IMR-90 (cell line): ENCODE data around the gene KLHDC1.

ENCODE experiments used
- BHLHE40 ChIP-seq: fragments of 150-350 bp; IDR thresholded peaks from 2 replicates; pipeline ENCODE4 v1.6.1; 2016; ENCODE audit warnings: mild to moderate bottlenecking, low read depth, low read length
- CTCF ChIP-seq: conservative IDR thresholded peaks from 2 replicates; pipeline ENCODE4 v1.5.1; 2012; ENCODE audit warnings: mild to moderate bottlenecking, low read depth, low read length, improper control_type of control experiment
- POLR2A ChIP-seq: IDR thresholded peaks from 2 replicates; pipeline ENCODE4 v1.6.1; 2012; ENCODE audit warnings: mild to moderate bottlenecking, low read depth, low read length
- RAD21 ChIP-seq: IDR thresholded peaks from 2 replicates; pipeline ENCODE4 v1.6.1; 2012; ENCODE audit warnings: low read length, improper control_type of control experiment
- RFX5 ChIP-seq: IDR thresholded peaks from 2 replicates; pipeline ENCODE4 v1.8.0; 2012; ENCODE audit warnings: low read depth, mild to moderate bottlenecking, low read length, moderate library complexity

- no peak for TF ChIP-seq POLR2A
- no peak for TF ChIP-seq CTCF
- no peak for TF ChIP-seq BHLHE40
- TF ChIP-seq RFX5: no peak
- no peak for TF ChIP-seq RAD21
These were observed 39.4 kb upstream of the KLHDC1 start for GRCh38 chr14:49653508-49653907.
